HEK293T (cell line): ENCODE results near the gene KLHDC8A.

Experiments used
- CTCF ChIA-PET: fragments of 350-600 bp; formaldehyde crosslinking; extraction: SDS; loops from one replicate; lab custom pipeline; 2021; ENCODE audit warnings: antibody characterized with exemption, inconsistent platforms; lab: Yijun Ruan, JAX
- POLR2A ChIA-PET: fragments of 350-600 bp; formaldehyde crosslinking; extraction: SDS; loops from one replicate; lab custom pipeline; 2020; ENCODE audit warnings: antibody characterized with exemption, inconsistent platforms; lab: Yijun Ruan, JAX
- DNase-seq: peaks from one replicate; pipeline ENCODE4 v3.0.0; 2012; ENCODE audit warnings: mixed read lengths; ENCODE audit errors: extremely low spot score
- ARNT ChIP-seq: fragments of 450-650 bp; IDR thresholded peaks from 2 replicates; pipeline ENCODE4 v1.6.1; 2017; ENCODE audit warnings: mild to moderate bottlenecking
- BHLHE40 ChIP-seq: fragments of 450-650 bp; IDR thresholded peaks from 2 replicates; pipeline ENCODE4 v1.6.1; 2016; ENCODE audit warnings: mild to moderate bottlenecking, moderate library complexity, borderline replicate concordance
- CTBP1 ChIP-seq: fragments of 450-650 bp; IDR thresholded peaks from 2 replicates; pipeline ENCODE4 v1.6.1; 2016; ENCODE audit warnings: borderline replicate concordance
- ELF4 ChIP-seq: fragments of 450-650 bp; IDR thresholded peaks from 2 replicates; pipeline ENCODE4 v1.6.1; 2017; ENCODE audit warnings: antibody characterized with exemption
- FOXA1 ChIP-seq: fragments of 450-650 bp; IDR thresholded peaks from 2 replicates; pipeline ENCODE4 v1.6.1; 2016; ENCODE audit warnings: mild to moderate bottlenecking
- FOXK2 ChIP-seq: fragments of 450-650 bp; IDR thresholded peaks from 2 replicates; pipeline ENCODE4 v1.6.1; 2016; ENCODE audit warnings: mild to moderate bottlenecking
- FOXM1 ChIP-seq: fragments of 450-650 bp; IDR thresholded peaks from 2 replicates; pipeline ENCODE4 v1.6.1; 2017; ENCODE audit warnings: mild to moderate bottlenecking, borderline replicate concordance
- HDGF ChIP-seq: fragments of 450-650 bp; IDR thresholded peaks from 2 replicates; pipeline ENCODE4 v1.6.1; 2017; ENCODE audit warnings: antibody characterized with exemption, borderline replicate concordance
- L3MBTL2 ChIP-seq: fragments of 450-650 bp; conservative IDR thresholded peaks from 2 replicates; pipeline ENCODE4 v1.6.1; 2016; ENCODE audit warnings: mild to moderate bottlenecking
- LEF1 ChIP-seq: fragments of 450-650 bp; IDR thresholded peaks from 2 replicates; pipeline ENCODE4 v1.6.1; 2017; ENCODE audit warnings: mild to moderate bottlenecking, borderline replicate concordance
- NFRKB ChIP-seq: fragments of 450-650 bp; IDR thresholded peaks from 2 replicates; pipeline ENCODE4 v1.6.1; 2016; ENCODE audit warnings: mild to moderate bottlenecking, moderate library complexity
- SP1 ChIP-seq: fragments of 450-650 bp; IDR thresholded peaks from 2 replicates; pipeline ENCODE4 v1.6.1; 2017
- SUZ12 ChIP-seq: fragments of 450-650 bp; IDR thresholded peaks from 2 replicates; pipeline ENCODE4 v1.6.1; 2016; ENCODE audit warnings: mild to moderate bottlenecking
- TARDBP ChIP-seq: fragments of 450-650 bp; IDR thresholded peaks from 2 replicates; pipeline ENCODE4 v1.6.1; 2016
- ZNF384 ChIP-seq: fragments of 450-650 bp; IDR thresholded peaks from 2 replicates; pipeline ENCODE4 v1.6.1; 2016
- TF ChIP-seq, protein P1 (sequence below): fragments of 450-650 bp; IDR thresholded peaks from 2 replicates; pipeline ENCODE4 v1.6.1; 2016

KLHDC8A gene

DNA sequence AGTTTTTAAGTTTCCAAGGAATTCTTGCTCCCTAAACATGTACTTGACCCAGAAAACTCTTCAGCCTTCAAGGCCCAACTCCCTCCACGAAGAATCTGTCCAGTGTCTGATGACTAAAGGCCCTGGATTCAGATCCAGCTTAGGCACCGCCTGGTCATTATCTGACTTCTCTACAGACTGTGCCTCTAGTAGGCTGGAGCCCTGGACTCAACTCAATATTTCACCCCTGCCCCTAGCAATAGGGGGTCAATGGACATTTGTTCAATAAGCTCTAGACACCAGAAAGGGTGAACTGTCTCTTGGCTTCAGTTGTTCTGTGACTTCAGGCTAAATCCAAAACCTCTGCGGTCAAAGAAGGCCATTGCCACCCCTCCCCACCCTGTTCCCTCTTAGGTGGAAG is 69.6 kb downstream of the KLHDC8A start:
- TF ChIP-seq ARNT: no peak
- TF ChIP-seq FOXM1: no peak
- TF ChIP-seq LEF1: no peak
- TF ChIP-seq L3MBTL2: no peak
- TF ChIP-seq ZNF384: no peak
- no peak for TF ChIP-seq TARDBP
- no peak for TF ChIP-seq NFRKB
- no peak for TF ChIP-seq BHLHE40
- no peak for TF ChIP-seq CTBP1
- TF ChIP-seq SP1: no peak
- no peak for DNase-seq
- ChIA-PET POLR2A (no interaction called here), CTCF (interaction anchor here (0.6 to 1.4 kb wide), 2 partner anchors 14 to 408 kb away, joined by 3 to 6 read pairs; no protein-coding TSS in a partner anchor)

DNA sequence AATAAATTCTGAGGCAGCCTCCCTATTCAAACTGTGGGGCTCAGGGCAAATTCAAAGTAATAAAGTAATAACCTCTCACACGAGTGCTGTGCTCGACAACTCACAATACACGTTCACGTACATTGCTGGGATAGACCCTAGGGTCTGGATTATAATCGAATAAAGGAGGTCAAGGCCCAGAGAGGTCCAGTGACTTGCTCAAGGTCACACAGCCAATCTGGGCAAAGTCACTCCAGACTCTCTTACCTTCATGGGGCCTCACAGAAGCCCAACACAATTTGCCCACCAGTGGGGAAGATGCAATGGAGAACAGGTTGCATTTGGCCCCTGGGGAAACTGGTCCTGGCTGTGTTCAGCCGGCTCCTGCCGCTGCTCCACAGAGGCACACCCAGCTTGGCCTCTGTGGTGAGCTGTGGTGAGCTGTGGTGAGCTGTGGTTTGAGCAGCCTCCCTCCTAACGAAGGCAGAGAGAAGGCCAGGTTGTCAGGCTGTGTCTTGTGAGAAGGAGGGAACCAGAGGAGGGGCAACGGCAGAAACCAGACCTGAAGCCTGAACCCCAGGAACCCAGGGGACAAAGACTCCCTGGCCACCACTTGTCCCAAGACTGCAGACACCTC is 70.3 kb downstream of the KLHDC8A start:
- ChIA-PET CTCF (no interaction called here), POLR2A (no interaction called here)
- TF ChIP-seq SP1: no peak
- TF ChIP-seq FOXM1: no peak
- no peak for TF ChIP-seq HDGF
- TF ChIP-seq FOXA1: no peak
- TF ChIP-seq, protein P1, sequence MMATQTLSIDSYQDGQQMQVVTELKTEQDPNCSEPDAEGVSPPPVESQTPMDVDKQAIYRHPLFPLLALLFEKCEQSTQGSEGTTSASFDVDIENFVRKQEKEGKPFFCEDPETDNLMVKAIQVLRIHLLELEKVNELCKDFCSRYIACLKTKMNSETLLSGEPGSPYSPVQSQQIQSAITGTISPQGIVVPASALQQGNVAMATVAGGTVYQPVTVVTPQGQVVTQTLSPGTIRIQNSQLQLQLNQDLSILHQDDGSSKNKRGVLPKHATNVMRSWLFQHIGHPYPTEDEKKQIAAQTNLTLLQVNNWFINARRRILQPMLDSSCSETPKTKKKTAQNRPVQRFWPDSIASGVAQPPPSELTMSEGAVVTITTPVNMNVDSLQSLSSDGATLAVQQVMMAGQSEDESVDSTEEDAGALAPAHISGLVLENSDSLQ: no peak
- TF ChIP-seq ARNT: no peak
- no peak for TF ChIP-seq ELF4
- no peak for TF ChIP-seq TARDBP
- no peak for TF ChIP-seq LEF1
- TF ChIP-seq FOXK2: no peak
- no peak for TF ChIP-seq CTBP1
- TF ChIP-seq ZNF384: no peak
- no peak for TF ChIP-seq NFRKB
- TF ChIP-seq SUZ12: no peak
- DNase-seq: no peak
